HepG2 (cell line): ENCODE results near the gene BRCA1. TPM values are rescaled to one million over a fixed set of nuclear protein-coding genes. Genes with fewer than 3 reads are reported as not detected.

ENCODE experiments used
- CBX5 ChIP-seq: sonication (generic); formaldehyde crosslinking; IDR thresholded peaks from 2 replicates; pipeline ENCODE4 v1.4.0; 2020; ENCODE audit warnings: missing genetic modification reagents, borderline replicate concordance
- CREBL2 ChIP-seq: sonication (generic); formaldehyde crosslinking; IDR thresholded peaks from 2 replicates; pipeline ENCODE4 v1.8.1; 2023; ENCODE audit warnings: missing genetic modification reagents, mild to moderate bottlenecking, borderline replicate concordance
- GATAD2A ChIP-seq: IDR thresholded peaks from 2 replicates; pipeline ENCODE4 v1.6.1; 2016
- GFI1 ChIP-seq: sonication (generic); formaldehyde crosslinking; IDR thresholded peaks from 2 replicates; pipeline ENCODE4 v1.5.0; 2020; ENCODE audit warnings: missing genetic modification reagents, mild to moderate bottlenecking, borderline replicate concordance
- HMGXB4 ChIP-seq, 2 experiments: sonication (generic) in 1 of 2; formaldehyde crosslinking in 1 of 2; IDR thresholded peaks; 2 replicates each; pipeline versions ENCODE4 v1.4.0 to v1.6.1; 2018 to 2020; ENCODE audit warnings: missing genetic modification reagents in 2 of 2, borderline replicate concordance in 1 of 2, low read depth in 1 of 2, mild to moderate bottlenecking in 1 of 2, missing biosample characterization in 1 of 2
- HOXA3 ChIP-seq: sonication (generic); formaldehyde crosslinking; IDR thresholded peaks from 2 replicates; pipeline ENCODE4 v1.5.0; 2020; ENCODE audit warnings: missing genetic modification reagents
- KDM5B ChIP-seq: sonication (generic); formaldehyde crosslinking; IDR thresholded peaks from 2 replicates; pipeline ENCODE4 v1.4.0; 2020; ENCODE audit warnings: missing genetic modification reagents, mild to moderate bottlenecking, borderline replicate concordance
- NRL ChIP-seq: sonication (generic); formaldehyde crosslinking; IDR thresholded peaks from 2 replicates; pipeline ENCODE4 v1.5.0; 2020; ENCODE audit warnings: missing genetic modification reagents, mild to moderate bottlenecking, moderate library complexity, borderline replicate concordance
- POLR2A ChIP-seq, 2 experiments: IDR thresholded peaks; 2 replicates each; pipeline ENCODE4 v1.6.1; 2011; ENCODE audit warnings: low read depth in 2 of 2, low read length in 2 of 2, mild to moderate bottlenecking in 1 of 2, moderate library complexity in 1 of 2; ENCODE audit not compliant: insufficient read depth in 1 of 2
- POLR2G ChIP-seq: fragments of 200-400 bp; formaldehyde crosslinking; IDR thresholded peaks from 2 replicates; pipeline ENCODE4 v1.6.1; 2018; ENCODE audit warnings: mild to moderate bottlenecking, low read depth, low read length, moderate library complexity
- PRPF4 ChIP-seq: fragments of 200-400 bp; formaldehyde crosslinking; IDR thresholded peaks from 2 replicates; pipeline ENCODE4 v1.6.1; 2016; ENCODE audit warnings: low read length, low read depth; ENCODE audit not compliant: poor library complexity, severe bottlenecking
- PTBP1 ChIP-seq: fragments of 200-400 bp; formaldehyde crosslinking; IDR thresholded peaks from 2 replicates; pipeline ENCODE4 v1.6.1; 2018; ENCODE audit warnings: low read length, low read depth; ENCODE audit not compliant: poor library complexity, severe bottlenecking
- SUZ12 ChIP-seq: fragments of 150-350 bp; IDR thresholded peaks from 2 replicates; pipeline ENCODE4 v1.6.1; 2014; ENCODE audit warnings: low read depth, low read length
- ZNF44 ChIP-seq: sonication (generic); formaldehyde crosslinking; IDR thresholded peaks from 2 replicates; pipeline ENCODE4 v1.5.1; 2020; ENCODE audit warnings: mild to moderate bottlenecking, missing genetic modification reagents
- ZNF556 ChIP-seq: sonication (generic); formaldehyde crosslinking; IDR thresholded peaks from 2 replicates; pipeline ENCODE4 v1.4.0; 2020; ENCODE audit warnings: mild to moderate bottlenecking, missing genetic modification reagents, borderline replicate concordance
- ZNF557 ChIP-seq: sonication (generic); formaldehyde crosslinking; IDR thresholded peaks from 2 replicates; pipeline ENCODE4 v1.4.0; 2020; ENCODE audit warnings: missing genetic modification reagents
- ZNF563 ChIP-seq: sonication (generic); formaldehyde crosslinking; IDR thresholded peaks from 2 replicates; pipeline ENCODE4 v1.8.0; 2022; ENCODE audit warnings: mild to moderate bottlenecking, moderate library complexity, missing genetic modification reagents
- ZNF687 ChIP-seq: sonication (generic); formaldehyde crosslinking; IDR thresholded peaks from 2 replicates; pipeline ENCODE4 v1.5.1; 2020; ENCODE audit warnings: mild to moderate bottlenecking, missing genetic modification reagents, moderate library complexity
- ZNF691 ChIP-seq: sonication (generic); formaldehyde crosslinking; IDR thresholded peaks from 2 replicates; pipeline ENCODE4 v1.4.0; 2020; ENCODE audit warnings: missing genetic modification reagents, low read depth, mild to moderate bottlenecking, borderline replicate concordance
- ZNF740 ChIP-seq: sonication (generic); formaldehyde crosslinking; IDR thresholded peaks from 2 replicates; pipeline ENCODE4 v1.4.0; 2020; ENCODE audit warnings: missing genetic modification reagents
- polyA plus RNA-seq, 8 experiments: library from polyadenylated mRNA; depleted of rRNA in 3 of 8; stranded (reverse) in 7 of 8; unstranded in 1 of 8; fragments of >200 nt; fragmentation: Illumina TruSeq in 4 of 8; extraction: Trizol in 4 of 8; gene quantifications; 2 replicates each; pipeline versions ENCODE4 v1.2.1 to v1.2.3, GENCODE V29; 2011 to 2016; ENCODE audit warnings: low read depth in 4 of 8, missing spikeins in 1 of 8, mixed read lengths in 1 of 8; ENCODE audit not compliant: insufficient read depth in 1 of 8
- total RNA-seq, 5 experiments: library from RNA; depleted of rRNA; stranded (reverse); fragments of >200 nt; fragmentation: Illumina TruSeq; extraction: Trizol; gene quantifications; 2 replicates each; pipeline ENCODE4 v1.2.3, GENCODE V29; 2016; ENCODE audit warnings: low read depth in 1 of 5

Gene BRCA1
- total and polyA plus RNA-seq, 2 of the 13 experiments (the other 11 are each of a cell fraction or from before 2014, with no cell fraction given), result 13.3 to 37.5 TPM

- TF ChIP-seq ZNF556, result 0 out of 2 replicates have a peak, but pooled peaks have one; percentile 20
- peak; percentile 30 for TF ChIP-seq PTBP1
- TF ChIP-seq GFI1 (CRISPR knock-in tag), result peak; percentile 53; the same call in 1 of the 2 replicates
- TF ChIP-seq KDM5B (CRISPR knock-in tag), result 0 out of 2 replicates have a peak, but pooled peaks have one; percentile 73
- TF ChIP-seq ZNF44 (CRISPR knock-in tag), result 0 out of 2 replicates have a peak, but pooled peaks have one; percentile 9
- TF ChIP-seq SUZ12, result no peak
- TF ChIP-seq GATAD2A (CRISPR knock-in tag), result 0 out of 2 replicates have a peak, but pooled peaks have one; percentile 23
- TF ChIP-seq HMGXB4 (CRISPR knock-in tag; IDR thresholded peaks at IDR 0.05; ENCODE audit: borderline replicate concordance in 1 of 2, low read depth in 1 of 2), result peak in 1 of 2 experiments; percentile 14; a peak in 1 of 4 replicates
- TF ChIP-seq POLR2G, result peak; percentile 61
- TF ChIP-seq ZNF691 (CRISPR knock-in tag), result 0 out of 2 replicates have a peak, but pooled peaks have one; percentile 24
- TF ChIP-seq POLR2A (IDR thresholded peaks at IDR 0.05; ENCODE audit: insufficient read depth in 1 of 2, low read depth in 2 of 2, low read length in 2 of 2), result peak in 1 of 2 experiments; percentile 83; a peak in 2 of 4 replicates
- TF ChIP-seq ZNF563 (CRISPR knock-in tag), result peak; percentile 61; the same call in 1 of the 2 replicates
- TF ChIP-seq ZNF557 (CRISPR knock-in tag), result 0 out of 2 replicates have a peak, but pooled peaks have one; percentile 9
- TF ChIP-seq NRL (CRISPR knock-in tag), result peak; percentile 82; the same call in 1 of the 2 replicates
- no peak for TF ChIP-seq ZNF740 (CRISPR knock-in tag)
- TF ChIP-seq CBX5 (CRISPR knock-in tag), result 0 out of 2 replicates have a peak, but pooled peaks have one; percentile 13
- no peak for TF ChIP-seq PRPF4
- peak; percentile 11 for TF ChIP-seq HOXA3 (CRISPR knock-in tag)
- no peak for TF ChIP-seq CREBL2 (CRISPR knock-in tag)
- peak; percentile 66 for TF ChIP-seq ZNF687 (CRISPR knock-in tag)
Observed at GRCh38 chr17:43125967-43126910, 1.1 kb upstream of the BRCA1 start (continued).
